NCI-H2107 (cell line): ENCODE results near the gene GDA.

Experiments
- DNase-seq: peaks from one replicate; lab custom pipeline; 2025; lab: John Stamatoyannopoulos, UW

The GDA gene

DNA sequence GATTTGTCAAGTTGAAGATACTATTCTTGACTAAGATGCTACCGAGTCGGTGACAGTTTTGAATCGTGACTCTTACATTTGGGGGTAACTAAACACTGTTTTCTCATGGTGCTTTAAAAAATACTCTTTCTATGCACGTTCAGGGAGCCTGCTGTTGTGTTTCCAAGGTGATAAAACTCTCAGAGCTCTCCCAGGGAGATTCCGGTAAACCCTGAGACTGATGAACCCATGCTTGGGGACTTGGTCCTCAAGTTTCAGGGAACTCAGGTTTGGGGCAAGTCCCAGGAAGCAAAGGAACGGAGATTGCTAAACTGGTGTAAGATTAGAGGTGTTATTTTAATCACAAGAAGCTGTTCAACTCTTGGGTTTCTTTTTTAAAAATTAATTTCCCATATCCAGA lies 1.4 kb downstream of the GDA start:
- DNase-seq: no peak

DNA sequence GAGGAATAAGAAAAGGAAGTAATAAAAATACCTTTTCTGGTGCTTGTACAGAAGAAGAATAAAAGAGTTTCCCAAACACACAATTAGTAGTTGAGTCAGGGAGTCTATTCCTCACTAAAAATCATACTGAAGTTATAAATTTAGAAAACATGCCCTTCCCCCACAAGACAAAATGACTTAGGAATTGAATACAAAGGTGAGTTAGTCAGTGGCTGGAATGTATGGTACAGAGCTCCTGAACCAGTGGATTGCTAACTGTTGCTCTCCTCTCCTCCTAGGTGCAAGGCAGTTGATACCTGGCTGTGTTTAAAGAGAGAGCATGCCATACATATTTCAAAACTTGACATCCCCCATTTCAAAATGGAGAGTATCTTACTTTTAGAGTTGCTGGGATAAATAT lies 1.9 kb downstream of the GDA start:
- DNase-seq: no peak

DNA sequence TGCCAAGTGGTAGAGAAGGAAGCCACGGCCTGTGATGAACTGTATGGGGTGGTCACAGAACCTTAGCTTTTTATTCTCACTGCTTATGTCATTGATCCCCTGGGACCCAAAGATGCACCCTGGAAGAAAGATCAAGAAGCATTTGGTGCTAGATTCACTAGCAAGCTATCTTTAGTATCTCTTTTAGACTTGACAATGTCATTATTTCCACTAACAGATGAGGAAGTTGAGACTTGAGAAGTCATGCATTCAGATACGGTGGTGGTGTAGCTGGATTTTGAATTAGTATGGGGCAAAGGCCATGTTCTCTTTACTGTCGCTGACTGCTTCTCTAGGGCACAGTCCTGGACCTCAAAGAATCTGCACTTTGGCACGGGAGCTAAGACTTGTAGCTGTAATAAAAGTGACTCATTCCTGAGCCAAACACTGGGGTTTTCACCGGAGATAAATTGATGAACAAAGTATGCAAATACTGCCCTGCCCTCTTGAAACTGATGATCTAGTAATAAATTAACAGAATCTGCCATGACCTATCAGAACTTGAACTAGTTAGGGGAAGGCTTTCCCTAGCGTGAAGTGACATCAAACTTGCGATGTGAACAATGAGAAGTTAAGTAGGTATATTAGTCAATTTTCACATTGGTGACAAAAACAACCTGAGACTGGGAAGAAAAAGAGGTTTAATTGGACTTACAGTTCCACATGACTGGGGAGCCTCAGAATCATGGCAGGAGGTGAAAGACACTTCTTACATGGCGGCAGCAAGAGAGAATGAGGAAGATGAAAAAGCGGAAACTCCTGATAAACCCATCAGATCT lies 5.4 kb downstream of the GDA start:
- no peak for DNase-seq

- no peak for DNase-seq
Measured at GRCh38 chr9:72155301-72155700, 6.1 kb downstream of the GDA start.

GRCh38 chr9:72156586-72156985 lies 7.3 kb downstream of the GDA start:
- DNase-seq: no peak

DNA sequence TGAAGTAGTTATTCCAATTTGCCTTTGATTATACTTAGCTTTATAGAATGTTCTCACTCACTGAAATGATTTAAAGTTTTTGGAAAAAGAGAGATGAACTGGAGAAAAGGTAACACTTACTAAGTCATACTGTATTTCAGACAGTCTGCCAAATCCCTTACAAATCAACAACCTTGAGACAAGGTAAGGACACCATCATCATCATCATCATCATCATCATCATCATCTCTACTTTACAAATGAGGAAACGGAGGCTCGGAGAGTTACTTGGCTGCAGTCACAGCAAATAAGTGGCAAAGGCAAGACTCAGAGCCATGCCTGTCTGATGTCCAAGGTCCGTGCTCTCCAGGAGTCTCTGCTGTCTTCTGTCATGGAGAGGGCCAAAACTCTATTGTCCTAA lies 9.4 kb downstream of the GDA start:
- DNase-seq: no peak

- DNase-seq: no peak
Measured at GRCh38 chr9:72160446-72161123, 11.3 kb downstream of the GDA start.

GRCh38 chr9:72165326-72165725 lies 16.1 kb downstream of the GDA start:
- DNase-seq: no peak

- DNase-seq: no peak
Measured at GRCh38 chr9:72165821-72166547, 16.7 kb downstream of the GDA start.

DNA sequence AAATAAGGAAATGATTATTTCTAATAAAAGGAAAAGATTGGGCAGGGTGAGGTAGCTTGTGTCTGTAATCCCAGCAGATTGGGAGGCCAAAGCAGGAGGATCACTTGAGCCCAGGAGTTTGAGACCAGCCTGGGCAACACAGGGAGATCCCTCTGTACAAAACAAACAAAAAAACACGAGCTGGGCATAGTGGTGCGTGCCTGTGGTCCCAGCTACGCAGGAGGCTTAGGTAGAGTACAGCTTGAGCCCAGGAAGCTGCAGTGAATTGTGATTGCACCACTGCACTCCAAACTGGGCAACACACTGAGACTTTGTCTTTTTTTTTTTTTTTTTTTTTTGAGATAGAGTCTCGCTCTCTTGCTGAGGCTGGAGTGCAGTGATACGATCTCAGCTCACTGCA lies 18.8 kb downstream of the GDA start:
- DNase-seq: no peak

DNA sequence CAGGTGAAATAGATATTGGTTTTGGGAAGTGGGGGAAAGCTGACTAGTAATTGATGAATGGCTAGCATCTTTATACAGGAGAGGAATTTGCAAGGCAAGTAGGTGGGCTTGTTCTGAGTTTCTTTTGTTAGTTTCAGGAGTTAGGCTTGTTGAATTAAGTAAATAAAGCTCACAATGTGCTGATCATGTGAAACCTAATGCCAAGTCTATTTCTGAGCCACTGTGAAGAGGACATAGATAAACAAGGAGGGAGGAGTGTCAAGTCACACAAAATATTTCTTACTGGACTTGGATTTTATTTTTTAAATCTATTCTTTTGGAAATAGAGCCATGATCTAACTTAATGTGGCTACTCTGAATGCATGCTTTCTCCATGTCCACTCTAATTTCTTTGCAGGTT lies 19.9 kb downstream of the GDA start:
- DNase-seq: no peak

DNA sequence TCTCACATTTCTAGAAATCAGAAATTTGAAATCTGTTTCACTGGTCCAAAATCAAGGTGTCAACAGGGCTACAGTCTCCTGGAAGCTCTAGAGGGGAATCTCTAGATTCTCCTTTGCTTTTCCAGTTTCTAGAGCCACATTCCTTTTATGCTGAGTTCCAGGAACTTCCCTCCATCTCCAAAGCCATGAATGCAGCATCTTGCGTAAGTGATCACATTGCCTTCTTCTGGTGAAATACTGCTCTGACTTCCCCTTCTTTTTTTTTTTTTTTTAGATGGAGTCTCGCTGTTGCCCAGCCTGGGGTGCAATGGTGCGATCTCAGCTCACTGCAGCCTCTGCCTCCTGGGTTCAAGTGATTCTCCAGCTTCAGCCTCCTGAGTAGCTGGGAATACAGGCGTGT lies 23.8 kb downstream of the GDA start:
- DNase-seq: no peak

DNA sequence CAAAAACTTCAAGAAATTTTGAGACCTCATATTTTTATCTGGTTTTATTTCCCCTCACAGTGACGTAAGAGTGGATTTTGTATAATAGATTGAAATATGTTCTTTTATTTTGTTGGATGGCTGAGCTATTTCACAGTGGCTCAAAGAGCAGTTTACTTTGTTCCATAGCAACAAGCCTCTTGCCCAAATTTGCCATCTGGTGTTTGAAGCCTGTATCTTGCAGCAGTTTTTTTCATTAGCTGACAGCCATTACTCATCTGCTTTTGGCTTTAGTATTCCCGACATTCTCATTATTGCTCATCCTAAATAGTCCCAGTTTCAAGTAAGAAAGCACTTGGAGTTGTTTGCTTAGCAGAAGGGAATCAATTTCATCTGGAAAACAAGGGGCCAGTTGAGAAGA lies 36.3 kb downstream of the GDA start:
- no peak for DNase-seq

DNA sequence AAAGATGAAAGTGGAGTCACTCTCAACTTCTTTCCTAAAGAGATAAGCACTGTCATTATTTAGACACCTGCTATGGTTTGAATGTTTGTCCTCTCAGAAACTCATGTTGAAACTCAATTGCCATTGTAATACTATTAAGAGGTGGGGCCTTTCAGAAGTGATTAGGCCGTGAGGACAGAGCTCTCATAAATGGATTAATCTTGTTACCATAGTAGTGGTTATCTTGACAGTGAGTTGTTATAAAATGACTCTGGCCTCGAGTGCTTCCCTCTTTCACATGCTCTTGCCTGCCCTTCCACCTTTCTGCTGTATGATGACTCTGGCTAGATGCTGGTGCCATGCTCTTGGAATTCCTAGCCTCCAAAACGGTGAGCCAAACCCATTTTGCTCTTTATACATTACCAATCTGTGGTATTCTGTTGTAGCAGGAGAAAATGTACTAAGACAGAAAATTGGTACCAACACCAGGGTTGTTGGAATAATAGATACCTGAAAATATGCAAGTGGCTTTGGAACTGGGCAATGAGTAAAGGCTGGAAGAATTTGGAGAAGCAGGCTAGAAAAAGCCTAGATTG lies 38.0 kb downstream of the GDA start:
- DNase-seq: no peak

DNA sequence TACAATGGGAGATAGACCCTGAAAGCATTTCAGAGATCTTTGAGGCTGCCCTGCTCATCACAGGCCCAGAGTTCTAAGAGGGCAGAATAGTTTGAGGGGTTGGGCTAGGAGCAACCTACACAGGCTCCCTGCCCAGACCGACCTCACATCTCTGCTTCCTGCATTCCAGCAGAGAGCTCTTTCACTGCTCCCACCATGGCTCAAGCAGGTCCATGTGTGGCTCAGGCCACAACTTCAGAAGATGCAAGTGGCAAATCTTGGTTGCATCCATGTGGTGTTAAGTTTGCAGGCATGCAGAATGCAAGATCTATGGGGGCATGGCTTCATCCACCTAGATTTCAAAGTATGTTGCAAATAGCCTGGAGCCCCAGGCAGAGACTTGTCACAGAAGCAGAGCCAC lies 39.0 kb downstream of the GDA start:
- DNase-seq: no peak

DNA sequence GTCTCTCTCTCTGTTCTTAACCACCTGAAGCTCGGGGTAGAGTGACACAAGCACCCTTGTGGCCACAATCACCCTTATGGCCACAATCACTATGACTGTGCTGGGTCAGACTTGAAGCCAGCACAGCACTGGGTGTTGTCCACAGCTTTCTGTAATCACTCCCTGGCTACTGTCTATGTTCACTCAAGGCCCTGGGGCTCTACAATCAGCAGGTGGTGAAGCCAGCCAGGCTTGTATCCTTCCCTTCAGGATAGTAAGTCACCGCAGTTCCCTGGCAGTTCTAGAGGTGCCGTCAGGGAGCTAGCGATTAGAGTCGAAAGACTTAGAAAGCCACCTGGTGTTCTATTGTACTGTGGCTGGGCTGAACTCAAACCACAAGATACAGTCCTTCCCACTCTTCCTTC lies 44.2 kb downstream of the GDA start:
- no peak for DNase-seq

- DNase-seq: no peak
Measured at GRCh38 chr9:72199238-72199637, 50.0 kb downstream of the GDA start.

DNA sequence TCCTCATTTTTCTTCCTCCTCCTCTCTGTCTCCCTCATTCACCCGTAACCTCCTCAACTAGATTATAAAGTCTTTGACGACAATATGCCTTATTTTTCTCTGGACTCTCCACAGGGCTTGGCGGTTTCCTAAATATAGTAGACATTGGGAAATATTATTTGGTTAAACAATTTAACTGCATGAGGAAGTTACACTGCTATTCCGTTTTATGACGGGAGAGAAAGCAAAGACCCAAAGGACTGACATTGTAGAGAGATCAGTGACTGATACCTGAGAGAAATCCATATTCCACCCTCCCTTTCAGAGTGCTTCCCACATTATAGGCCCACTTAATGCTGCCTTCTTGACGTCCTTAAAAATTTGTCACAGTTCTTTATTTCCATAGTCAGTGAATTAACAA lies 51.2 kb downstream of the GDA start:
- DNase-seq: no peak

- no peak for DNase-seq
Measured at GRCh38 chr9:72202009-72202408, 52.8 kb downstream of the GDA start.

DNA sequence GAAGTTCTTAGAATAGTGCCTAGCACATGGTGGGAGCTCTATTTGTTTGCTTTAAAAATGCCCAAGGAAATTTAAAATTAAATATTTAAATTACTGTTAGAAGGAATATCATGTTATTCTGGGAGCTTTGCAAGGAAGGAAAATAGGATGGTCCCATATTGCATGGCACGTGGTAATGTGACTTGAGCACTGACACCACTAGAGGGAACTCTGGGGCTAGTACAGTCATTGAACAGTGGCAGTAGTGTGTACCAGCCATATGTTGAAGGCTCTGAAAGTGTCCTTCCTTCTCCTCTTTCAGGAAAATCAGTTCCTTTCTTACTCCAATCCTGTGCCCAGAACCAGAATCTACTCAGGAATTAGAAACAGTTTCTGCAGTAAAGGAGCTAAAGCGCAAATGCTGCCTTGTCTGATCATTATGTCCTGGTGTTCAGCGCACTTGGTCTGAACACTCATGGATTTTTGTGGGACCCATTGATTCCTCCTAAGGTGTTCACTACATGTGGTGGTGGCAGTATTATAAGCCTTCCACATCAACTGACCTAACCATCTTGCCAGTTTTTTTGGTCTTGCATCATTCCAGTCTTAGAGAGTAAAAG lies 54.1 kb downstream of the GDA start:
- no peak for DNase-seq

- no peak for DNase-seq
Measured at GRCh38 chr9:72204062-72204461, 54.8 kb downstream of the GDA start.

DNA sequence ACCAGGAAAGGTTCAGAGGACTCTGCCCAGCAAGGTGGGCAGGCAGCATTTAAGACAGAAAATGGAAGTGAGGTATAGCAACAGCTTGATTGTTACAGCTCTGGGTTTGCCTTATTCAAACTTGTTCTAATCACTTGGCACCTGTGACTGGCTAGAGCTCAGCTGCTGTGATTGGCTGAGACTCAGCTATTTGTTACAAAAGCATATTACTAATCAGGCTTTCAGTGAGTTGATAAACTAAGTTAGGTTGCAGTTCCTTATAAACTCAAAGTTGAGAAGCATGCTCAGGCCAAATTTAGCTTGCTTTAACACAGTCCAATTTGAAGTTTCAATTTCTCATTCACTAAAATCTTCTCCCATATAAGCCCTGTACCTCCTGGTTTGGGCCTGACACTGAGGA lies 56.3 kb downstream of the GDA start:
- no peak for DNase-seq
